ENCODE measurements around the gene NLRP11.

GRCh38 chr19:55830656-55831055 is 1.1 kb downstream of the NLRP11 start:
- TF ChIP-seq CTCF (conservative IDR thresholded peaks at IDR 0.05; ENCODE audit: low read depth, low read length) (no peak), CEBPB (IDR thresholded peaks at IDR 0.05; ENCODE audit: low read depth, low read length) (no peak), BHLHE40 (IDR thresholded peaks at IDR 0.05; ENCODE audit: low read depth, low read length) (no peak), CHD1 (IDR thresholded peaks at IDR 0.05; ENCODE audit: low read depth, low read length) (no peak), MAZ (IDR thresholded peaks at IDR 0.05; ENCODE audit: borderline replicate concordance, low read depth, low read length) (no peak), POLR2A (IDR thresholded peaks at IDR 0.05; ENCODE audit: low read depth, low read length) (no peak), ELK1 (IDR thresholded peaks at IDR 0.05; ENCODE audit: borderline replicate concordance, low read depth, low read length) (no peak), SMC3 (IDR thresholded peaks at IDR 0.05; ENCODE audit: low read depth, low read length) (no peak), RAD21 (IDR thresholded peaks at IDR 0.05; ENCODE audit: low read length) (no peak), NFE2L2 (IDR thresholded peaks at IDR 0.05; ENCODE audit: low read depth, low read length) (no peak), FOS (IDR thresholded peaks at IDR 0.05; ENCODE audit: low read depth, low read length) (no peak)

Measured in IMR-90 (cell line).